ENCODE data around the gene TNPO2. TPM values are rescaled to one million over a fixed set of nuclear protein-coding genes. Genes with fewer than 3 reads are reported as not detected.

The TNPO2 gene
- total and polyA plus RNA-seq, 2 of the 13 experiments (the other 11 are each of a cell fraction or from before 2014, with no cell fraction given) = 31.7 to 61.0 TPM

- TF ChIP-seq PAXIP1 (CRISPR knock-in tag; conservative IDR thresholded peaks at IDR 0.05) (no peak), ZKSCAN8 (CRISPR knock-in tag; IDR thresholded peaks at IDR 0.05; ENCODE audit: borderline replicate concordance) (no peak), ZNF292 (CRISPR knock-in tag; IDR thresholded peaks at IDR 0.05; ENCODE audit: borderline replicate concordance, low read depth) (no peak; the same call in 1 of the 2 replicates), RCOR2 (CRISPR knock-in tag; IDR thresholded peaks at IDR 0.05) (no peak), SP1 (IDR thresholded peaks at IDR 0.05) (no peak), SP1 (CRISPR knock-in tag; IDR thresholded peaks at IDR 0.05) (peak; percentile 58; the same call in 1 of the 2 replicates), RELA (CRISPR knock-in tag; IDR thresholded peaks at IDR 0.05) (no peak), ZNF598 (CRISPR knock-in tag; IDR thresholded peaks at IDR 0.05; ENCODE audit: borderline replicate concordance) (peak; percentile 64; the same call in 1 of the 2 replicates), MATR3 (CRISPR knock-in tag; IDR thresholded peaks at IDR 0.05) (no peak), SP2 (CRISPR knock-in tag; IDR thresholded peaks at IDR 0.05) (peak; percentile 73), ZNF780A (CRISPR knock-in tag; IDR thresholded peaks at IDR 0.05) (no peak), KLF11 (CRISPR knock-in tag; IDR thresholded peaks at IDR 0.05) (no peak; the same call in 1 of the 2 replicates), DMTF1 (CRISPR knock-in tag; IDR thresholded peaks at IDR 0.05) (no peak), ZFP36L2 (CRISPR knock-in tag; IDR thresholded peaks at IDR 0.05) (0 out of 2 replicates have a peak, but pooled peaks have one; percentile 79), ZNF138 (CRISPR knock-in tag; IDR thresholded peaks at IDR 0.05; ENCODE audit: low read depth) (0 out of 2 replicates have a peak, but pooled peaks have one; percentile 81), ZNF205 (CRISPR knock-in tag; IDR thresholded peaks at IDR 0.05) (peak; percentile 64; the same call in 1 of the 2 replicates), SAP130 (CRISPR knock-in tag; IDR thresholded peaks at IDR 0.05; ENCODE audit: low read depth) (peak; percentile 100), ZNF10 (CRISPR knock-in tag; IDR thresholded peaks at IDR 0.05; ENCODE audit: borderline replicate concordance, low read depth) (no peak), ZKSCAN5 (CRISPR knock-in tag; IDR thresholded peaks at IDR 0.05) (no peak), ZNF775 (CRISPR knock-in tag; IDR thresholded peaks at IDR 0.05; ENCODE audit: borderline replicate concordance) (no peak)
- TF ChIP-seq, protein P1, sequence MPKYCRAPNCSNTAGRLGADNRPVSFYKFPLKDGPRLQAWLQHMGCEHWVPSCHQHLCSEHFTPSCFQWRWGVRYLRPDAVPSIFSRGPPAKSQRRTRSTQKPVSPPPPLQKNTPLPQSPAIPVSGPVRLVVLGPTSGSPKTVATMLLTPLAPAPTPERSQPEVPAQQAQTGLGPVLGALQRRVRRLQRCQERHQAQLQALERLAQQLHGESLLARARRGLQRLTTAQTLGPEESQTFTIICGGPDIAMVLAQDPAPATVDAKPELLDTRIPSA (CRISPR knock-in tag; IDR thresholded peaks at IDR 0.05; ENCODE audit: borderline replicate concordance) = no peak
- TF ChIP-seq, protein P2, sequence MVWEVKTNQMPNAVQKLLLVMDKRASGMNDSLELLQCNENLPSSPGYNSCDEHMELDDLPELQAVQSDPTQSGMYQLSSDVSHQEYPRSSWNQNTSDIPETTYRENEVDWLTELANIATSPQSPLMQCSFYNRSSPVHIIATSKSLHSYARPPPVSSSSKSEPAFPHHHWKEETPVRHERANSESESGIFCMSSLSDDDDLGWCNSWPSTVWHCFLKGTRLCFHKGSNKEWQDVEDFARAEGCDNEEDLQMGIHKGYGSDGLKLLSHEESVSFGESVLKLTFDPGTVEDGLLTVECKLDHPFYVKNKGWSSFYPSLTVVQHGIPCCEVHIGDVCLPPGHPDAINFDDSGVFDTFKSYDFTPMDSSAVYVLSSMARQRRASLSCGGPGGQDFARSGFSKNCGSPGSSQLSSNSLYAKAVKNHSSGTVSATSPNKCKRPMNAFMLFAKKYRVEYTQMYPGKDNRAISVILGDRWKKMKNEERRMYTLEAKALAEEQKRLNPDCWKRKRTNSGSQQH (CRISPR knock-in tag; IDR thresholded peaks at IDR 0.05; ENCODE audit: low read depth) = peak; percentile 92
Observed at GRCh38 chr19:12696366-12697335, 27.1 kb downstream of the TNPO2 start, which contains the start of gene FBXW9 (continued).
